HG03103 (cell line): ENCODE measurements around the gene PTPN11.
A peak's percentile ranks its signal among the peaks of the same experiment; 100 is the strongest.
"Not testable (repeated sequence)": the region's sequence is repeated elsewhere in the genome, so short reads cannot be mapped to it uniquely, and the experiment has no call there.

Experiments used
- ATAC-seq: cut with Tn5 transposase; IDR thresholded peaks from one replicate; pipeline ENCODE4 v1.9.1; 2021; ENCODE audit warnings: low read depth; ENCODE audit not compliant: unreplicated experiment

The PTPN11 gene

DNA sequence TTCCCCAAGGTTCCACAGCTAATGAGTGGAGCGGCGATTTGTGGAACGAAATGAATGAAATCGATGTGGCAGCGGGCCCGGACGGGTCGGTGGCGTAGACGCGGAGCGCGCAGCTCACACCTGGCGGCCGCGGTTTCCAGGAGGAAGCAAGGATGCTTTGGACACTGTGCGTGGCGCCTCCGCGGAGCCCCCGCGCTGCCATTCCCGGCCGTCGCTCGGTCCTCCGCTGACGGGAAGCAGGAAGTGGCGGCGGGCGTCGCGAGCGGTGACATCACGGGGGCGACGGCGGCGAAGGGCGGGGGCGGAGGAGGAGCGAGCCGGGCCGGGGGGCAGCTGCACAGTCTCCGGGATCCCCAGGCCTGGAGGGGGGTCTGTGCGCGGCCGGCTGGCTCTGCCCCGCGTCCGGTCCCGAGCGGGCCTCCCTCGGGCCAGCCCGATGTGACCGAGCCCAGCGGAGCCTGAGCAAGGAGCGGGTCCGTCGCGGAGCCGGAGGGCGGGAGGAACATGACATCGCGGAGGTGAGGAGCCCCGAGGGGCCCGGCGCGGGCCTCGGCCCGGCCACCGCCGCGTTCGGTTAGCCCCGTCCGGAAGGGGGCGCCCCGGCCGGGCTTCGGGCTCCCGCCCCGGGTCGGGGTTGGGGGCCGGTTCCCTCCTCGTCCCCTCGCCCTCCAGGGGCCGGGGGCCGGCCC, at the start of gene PTPN11:
Gene PTPN11, plus strand, starts transcription at position 340 of the 689 bp plus-strand sequence. Its CDS starts 165 bp downstream, at position 505.
- peak; percentile 65 for ATAC-seq

DNA sequence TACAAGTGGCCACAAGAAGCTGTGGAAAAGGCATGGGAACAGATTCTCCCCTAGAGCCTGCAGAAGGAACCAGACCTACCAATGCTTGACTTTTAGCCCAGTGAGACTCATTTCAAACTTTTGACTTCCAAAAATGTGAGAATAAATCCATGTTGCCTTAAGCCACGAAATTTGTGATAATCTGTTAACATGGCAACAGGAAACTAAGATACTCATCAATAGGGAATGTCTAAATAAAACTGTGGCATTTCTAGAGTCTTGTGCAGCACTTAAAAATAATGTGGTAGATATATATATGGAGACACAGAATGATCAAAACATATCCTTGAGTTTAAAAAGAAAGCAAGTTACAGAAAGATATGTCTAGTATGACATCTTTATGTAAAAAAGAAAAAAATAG, 48.5 kb upstream of the PTPN11 start:
- ATAC-seq = no peak

DNA sequence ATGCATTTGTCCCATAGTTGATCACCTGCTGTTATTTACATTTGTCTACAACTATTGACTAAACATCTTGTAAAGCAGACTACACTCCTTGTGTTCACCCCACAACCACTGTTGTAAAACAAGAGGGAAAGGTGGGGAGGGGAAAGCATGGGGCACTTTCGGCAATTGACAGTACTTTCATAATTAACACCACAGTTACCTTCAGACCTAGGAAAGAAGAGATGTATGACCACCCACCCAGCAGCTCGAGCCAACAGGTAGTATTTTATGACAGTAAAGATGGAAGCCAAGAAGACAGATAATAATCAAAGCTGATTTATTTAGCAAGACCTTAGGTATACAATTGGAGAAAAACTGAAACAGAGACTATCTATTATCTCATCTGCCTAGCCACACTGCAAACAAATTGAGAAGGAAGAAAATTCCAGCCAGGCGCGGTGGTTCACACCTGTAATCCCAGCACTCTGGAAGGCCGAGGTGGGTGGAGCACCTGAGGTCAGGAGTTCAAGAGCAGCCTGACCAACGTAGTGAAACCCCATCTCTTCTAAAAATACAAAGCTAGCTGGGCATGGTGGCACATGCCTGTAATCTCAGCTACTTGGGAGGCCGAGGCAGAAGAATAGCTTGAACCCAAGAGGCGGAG, 47.8 kb upstream of the PTPN11 start:
- ATAC-seq = no peak

DNA sequence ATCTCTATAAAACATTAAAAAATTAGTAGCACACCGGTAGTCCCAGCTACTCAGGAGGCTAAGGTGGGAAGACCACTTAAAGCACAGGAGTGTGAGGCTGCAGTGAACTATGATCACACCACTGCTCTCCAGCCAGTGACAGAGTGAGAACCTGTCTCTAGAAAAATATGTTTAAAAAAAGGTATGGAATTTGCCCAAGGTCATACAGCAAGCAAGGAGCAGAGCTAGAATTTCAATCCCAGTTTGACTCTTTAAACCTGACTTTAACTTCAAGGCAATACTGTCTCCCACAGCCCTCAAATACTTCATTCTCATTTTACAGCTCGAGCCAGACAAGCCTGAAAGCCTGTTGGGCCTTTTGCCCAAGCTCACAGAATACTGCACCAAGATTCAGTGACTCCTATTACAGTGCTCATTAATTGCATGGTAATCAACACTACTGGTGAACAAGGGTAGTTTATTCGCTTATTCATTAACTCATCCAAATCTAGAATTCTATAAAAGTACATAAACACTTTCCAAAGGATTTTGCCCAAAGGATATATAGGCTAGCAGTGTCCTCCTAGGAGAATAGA, 44.5 kb upstream of the PTPN11 start:
- no peak for ATAC-seq

DNA sequence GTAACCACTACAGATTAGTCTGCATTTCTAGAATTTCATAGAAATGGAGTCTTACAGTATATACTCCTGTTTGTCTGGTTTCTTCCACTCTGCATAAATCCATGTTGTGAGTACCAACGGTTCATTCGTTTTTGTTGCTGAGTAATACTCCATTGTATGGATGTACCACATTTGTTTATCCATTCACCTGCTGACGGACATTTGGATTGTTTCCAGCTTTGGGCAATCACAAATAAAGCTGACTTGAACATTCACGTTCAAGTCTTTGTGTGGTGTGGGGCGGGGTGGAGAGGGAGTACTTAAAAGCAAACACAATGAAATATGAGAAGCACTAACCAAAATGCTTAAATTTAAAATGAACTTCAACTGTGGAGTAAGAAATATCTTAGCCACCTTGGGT, 43.6 kb upstream of the PTPN11 start:
- ATAC-seq = no peak

DNA sequence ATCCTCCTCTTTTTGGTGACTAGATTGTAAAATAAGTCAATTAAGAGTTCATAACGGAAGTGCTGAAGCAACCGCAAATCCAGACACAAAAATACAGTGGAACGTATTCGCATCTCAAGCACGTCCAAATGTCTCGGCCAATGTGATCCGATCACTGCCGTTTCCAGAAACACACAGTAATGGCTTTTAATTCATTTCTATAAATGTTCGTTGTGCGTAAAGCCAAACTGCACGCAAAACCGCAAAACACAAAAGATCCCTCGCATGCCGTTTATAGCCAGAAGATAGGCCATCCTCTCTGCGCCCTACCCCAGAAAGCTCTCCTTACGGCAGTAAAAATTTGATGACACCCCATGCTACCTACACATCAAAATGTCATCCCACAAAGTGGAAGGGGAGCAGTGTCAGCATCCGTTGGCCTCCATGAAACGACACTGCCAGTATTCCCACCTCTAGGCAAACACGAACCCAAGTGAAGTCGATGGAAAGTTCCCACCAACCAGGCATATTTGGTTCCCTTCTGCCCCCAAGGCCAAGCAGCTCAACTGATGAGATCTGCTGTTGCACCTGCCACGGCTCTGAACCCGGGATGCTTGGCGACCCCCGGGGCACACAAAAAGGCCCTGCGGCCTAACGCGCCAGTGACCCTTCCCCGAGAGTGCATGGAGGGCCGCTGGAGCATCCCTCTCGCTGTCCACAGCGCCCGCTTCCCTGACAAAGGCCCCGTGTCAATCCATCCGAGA, 37.9 kb upstream of the PTPN11 start:
- ATAC-seq = no peak

DNA sequence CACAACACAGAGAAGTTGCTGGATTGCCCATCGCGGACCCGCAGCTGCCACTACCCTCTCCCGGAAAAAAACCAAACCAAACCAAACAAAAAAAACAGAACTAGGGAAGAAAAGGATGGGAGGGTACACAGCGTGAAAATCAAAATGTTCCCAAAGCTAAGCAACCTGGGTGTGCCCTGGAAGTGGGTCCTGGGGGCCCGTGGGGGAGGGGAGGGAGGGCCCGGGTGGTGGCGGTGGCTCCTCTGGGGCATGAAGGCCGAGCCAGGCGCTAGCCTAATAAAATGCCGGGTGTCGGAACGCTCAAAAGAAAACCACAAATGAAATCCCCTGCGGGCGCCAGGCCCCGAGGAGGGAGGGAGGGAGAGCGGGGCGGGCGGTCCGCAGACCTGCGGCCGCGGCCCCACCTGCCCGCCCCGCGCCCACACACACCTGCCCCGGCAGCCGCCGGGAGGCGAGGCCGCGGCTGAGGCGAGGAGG, 37.3 kb upstream of the PTPN11 start:
- peak; percentile 31 for ATAC-seq

DNA sequence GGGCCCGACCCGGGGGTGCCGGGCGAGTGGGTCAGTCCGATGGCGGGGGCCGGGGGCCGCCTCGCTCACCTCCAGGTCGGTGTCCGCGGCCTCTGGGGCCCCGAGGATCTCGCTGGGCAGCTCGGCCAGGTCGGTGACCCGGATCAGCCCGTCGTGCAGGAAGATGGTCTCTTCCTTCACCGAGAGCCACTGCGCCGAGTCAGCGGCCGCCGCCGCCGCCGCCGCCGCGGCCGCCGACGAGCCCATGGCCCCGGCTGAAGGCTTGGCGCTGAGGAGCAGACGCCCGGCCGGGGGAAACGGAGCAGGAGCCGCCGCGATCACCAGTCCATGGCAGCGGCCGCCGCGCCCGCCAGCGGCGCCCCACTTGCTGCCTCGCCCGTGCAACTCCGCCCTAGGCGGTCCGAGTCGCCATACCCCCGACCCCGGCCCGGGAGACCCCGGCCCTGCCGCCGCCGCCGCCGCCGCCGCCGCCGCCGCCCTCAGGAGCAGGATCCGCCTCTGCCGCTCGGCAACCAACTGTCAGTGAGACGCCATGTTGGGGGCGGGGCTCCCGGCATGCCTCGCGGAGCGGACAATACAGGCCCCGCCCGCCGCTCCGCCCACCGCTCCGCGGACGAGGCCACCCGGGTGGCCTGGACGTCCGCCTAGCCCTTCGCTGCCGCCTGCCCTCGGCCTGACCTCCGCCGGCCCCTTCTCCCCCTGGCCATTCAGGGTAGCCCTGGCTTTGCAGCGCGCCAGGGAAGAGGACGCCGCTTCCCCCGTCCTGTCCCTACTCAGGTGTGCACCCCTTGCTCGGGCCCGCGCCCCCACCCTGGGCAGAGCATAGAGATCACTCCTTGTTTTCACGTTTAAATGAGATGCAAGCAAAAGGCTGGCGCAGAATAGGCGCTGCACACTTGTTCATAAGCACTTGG, 36.6 kb upstream of the PTPN11 start, which contains the start of gene HECTD4:
Gene HECTD4, minus strand, starts transcription at position 549 of the 914 bp plus-strand sequence. Its CDS starts 303 bp downstream, at position 246.
- ATAC-seq = peak; percentile 87

DNA sequence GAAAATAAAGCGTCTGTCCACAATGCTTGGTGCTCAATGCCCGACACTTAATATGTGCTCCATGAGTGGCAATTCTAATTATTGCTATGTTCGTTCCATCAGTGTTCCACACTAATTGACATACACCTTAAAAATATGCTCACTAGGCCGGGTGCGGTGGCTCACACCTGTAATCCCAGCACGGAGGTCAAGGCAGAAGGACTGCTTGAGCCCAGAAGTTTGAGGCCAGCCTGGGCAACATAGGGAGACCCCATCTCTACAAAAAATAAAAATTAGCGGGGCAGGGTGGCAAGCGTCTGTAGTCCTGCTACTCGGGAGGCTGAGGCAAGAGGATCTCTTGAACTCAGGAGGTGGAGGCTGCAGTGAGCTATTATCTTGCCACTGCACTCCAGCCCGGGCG, 35.9 kb upstream of the PTPN11 start:
- ATAC-seq = no peak

DNA sequence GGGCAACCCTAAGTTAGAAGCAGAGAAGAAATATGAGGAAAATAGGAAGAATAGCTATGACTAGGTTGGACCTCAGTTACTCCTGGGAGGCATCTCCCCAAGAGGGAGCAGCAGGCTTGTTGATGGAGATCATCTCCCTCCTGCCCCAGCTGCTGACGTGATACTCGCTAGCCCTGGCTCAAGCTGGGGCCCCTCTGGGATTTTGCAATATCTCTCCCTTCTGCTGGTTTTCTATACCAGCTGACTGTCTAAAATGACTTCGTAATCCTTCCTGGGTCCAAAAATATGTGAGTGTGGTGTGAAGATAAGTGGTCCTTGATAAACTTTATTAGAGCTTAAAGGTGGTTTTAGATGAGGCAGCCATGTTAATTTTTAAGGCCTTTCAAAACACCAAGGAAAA, 32.0 kb upstream of the PTPN11 start:
- ATAC-seq = no peak

DNA sequence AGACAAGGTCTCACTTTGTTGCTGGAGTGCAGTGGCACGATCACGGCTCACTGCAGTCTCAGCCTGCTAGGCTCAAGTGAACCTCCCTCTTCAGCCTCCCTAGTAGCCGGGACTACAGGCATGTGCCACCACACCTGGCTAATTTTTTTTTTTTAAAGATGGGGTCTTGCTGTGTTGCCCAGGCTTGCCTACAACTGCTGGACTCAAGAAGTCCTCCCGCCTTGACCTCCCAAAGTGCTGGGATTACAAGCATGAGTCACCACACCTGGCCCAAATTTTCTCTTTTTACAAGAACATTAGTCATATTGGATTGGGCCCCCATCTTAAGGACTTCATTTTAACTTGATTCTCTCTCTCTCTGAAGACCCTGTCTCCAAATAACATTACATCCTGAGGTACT, 29.5 kb upstream of the PTPN11 start:
- ATAC-seq = no peak

DNA sequence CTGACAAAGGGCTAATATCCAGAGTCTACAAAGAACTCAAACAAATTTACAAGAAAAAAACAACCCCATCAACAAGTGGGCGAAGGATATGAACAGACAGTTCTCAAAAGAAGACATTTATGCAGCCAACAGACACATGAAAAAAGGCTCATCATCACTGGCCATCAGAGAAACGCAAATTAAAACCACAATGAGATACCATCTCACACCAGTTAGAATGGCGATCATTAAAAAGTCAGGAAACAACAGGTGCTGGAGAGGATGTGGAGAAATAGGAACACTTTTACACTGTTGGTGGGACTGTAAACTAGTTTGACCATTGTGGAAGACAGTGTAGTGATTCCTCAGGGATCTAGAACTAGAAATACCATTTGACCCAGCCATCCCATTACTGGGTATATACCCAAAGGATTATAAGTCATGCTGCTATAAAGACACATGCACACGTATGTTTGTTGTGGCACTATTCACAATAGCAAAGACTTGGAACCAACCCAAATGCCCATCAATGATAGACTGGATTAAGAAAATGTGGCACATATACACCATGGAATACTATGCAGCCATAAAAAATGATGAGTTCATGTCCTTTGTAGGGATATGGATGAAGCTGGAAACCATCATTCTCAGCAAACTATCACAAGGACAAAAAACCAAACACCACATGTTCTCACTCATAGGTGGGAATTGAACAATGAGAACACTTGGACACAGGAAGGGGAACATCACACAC, 28.7 kb upstream of the PTPN11 start:
- not testable (repeated sequence) for ATAC-seq

DNA sequence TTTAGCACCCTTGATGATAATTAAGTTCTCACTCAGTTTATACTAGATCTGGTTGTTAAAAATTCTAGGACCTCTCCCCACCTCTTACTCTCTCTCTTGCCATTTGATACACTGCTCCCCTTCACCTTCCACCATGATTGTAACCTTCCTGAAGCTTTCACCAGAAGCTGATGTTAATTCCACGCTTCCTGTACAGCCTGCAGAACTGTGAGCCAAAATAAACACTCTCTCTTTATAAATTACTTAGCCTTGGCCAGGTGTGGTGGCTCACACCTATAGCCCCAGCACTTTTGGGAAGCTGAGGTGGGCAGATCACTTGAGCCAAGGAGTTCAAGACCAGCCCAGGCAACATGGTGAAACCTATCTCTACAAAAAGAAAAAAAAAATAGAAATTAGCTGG, 25.4 kb upstream of the PTPN11 start:
- ATAC-seq = no peak

DNA sequence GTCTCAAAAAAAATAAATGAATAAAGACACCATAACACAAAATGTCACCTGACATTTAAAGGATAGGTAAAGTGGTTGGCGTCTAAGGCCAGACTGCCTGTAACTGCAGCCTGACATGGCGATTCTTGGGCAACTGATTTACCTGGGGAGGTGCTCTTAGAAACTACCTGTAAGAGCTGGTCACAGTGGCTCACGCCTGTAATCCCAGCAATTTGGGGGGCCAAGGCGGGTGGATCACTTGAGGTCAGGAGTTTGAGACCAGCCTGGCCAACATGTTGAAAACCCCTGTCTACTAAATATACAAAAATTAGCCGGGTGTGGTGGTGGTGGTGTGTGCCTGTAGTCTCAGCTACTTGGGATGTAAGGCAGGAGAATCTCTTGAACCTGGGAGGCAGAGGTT, 17.7 kb upstream of the PTPN11 start:
- no peak for ATAC-seq

DNA sequence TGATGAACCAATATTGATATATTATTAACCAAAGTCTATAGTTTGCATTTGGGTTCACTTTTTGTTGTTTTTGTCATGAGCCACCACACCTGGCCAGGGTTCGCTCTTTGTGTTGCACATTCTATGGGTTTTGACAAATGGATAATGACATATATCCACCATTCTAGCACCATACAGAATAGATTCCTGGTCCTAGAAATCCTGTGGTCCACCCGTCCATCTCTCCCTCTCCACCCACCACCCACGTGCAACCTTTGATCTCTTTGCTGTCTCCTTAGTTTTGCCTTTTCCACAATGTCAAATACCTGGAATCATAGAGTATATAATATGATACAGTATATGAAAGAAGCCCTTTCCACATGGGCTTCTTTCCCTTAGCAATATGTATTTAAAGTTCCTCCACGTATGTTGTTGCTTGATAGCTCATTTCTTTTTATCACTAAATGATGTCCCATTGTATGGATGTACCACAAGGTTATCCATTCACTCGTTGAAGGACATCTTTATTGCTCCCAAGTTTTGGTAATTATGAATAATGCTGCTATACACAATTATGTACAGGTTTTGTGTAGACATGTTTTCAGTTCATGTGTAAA, 16.7 kb upstream of the PTPN11 start:
- ATAC-seq = no peak

DNA sequence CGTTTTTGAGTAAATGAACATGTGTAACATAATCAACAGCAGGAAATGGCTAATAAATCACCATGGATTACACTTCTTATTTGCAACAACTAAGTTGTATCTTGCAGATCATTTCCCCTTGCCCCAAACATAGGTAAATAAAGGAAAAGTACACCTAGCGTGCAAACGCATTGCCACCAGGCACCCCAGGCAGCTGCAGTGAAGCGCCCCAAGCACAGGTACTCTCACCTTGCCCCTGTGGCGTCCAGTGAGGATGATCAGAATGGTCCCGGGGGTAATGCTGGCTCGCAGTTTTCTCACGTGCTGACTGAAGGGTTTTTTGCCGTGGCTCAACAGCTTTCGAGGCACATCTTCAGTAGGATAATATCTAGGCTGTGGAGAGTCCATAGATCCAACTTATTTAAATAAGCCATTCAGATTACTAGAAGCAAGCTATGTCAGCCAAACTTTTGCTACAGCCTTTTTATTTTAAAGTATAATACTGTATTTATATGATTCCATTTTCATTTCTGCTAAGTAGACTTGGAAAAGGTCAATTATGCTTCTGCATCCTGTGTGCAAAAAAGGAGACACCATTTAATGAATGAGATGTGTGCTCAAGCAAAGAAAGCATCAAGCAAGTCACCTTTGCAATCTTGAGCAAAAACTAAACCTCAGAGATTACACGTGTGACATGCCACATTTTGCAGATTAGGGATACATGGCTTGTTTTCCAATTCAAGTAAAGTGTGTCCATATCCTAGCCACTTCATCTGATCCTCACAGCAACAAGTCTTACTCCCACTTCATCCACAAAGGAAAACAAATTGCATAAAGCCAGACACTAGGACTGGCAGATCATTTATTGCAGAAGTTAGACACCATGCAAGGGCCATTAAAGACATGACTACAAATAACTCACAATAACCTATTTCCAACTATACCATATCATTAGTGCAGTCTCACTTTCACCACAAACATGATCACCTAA, 11.9 kb upstream of the PTPN11 start:
- no peak for ATAC-seq

DNA sequence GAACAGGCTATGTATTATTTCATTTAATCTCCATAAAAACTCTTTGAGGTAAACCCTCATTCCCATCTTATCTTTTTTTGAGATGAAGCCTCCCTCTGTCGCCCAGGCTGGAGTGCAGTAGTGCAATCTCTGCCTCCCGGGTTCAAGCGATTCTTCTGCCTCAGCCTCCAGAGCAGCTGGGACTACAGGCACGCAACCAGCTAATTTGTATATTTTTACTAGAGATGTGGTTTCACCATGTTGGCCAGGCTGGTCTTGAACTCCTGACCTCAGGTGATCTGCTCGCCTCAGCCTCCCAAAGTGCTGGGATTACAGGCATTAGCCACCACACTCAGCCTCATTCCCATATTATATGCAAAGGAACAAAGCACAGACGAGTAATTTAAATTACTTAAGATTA, 11.1 kb upstream of the PTPN11 start:
- not testable (repeated sequence) for ATAC-seq

DNA sequence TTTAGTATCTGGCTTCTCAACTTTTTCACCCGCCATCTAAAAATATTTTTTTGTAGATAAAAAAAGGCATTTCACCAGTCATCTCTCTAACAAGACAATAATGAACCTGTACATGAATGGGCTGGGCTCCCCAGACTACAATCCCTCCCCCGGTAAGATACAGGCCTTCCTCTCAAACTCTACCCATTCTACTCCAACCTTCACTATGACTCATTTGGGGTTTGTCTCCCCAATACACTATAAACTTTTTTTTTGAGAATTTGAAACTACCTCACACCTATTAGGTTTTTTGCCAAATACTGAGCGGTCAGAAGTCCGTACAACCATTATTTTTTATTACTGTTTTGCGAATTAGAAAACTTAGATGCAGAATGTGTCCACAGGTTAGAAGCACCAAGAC, 10.1 kb upstream of the PTPN11 start:
- ATAC-seq = no peak
